Measurements from ENCODE around the gene TMEM151B. TPM values are rescaled to one million over a fixed set of nuclear protein-coding genes. Genes with fewer than 3 reads are reported as not detected.
A peak's percentile ranks its signal among the peaks of the same experiment; 100 is the strongest.

TMEM151B gene
- total and polyA plus RNA-seq, 2 of the 13 experiments (the other 11 are each of a cell fraction or from before 2014, with no cell fraction given) = not detected

GRCh38 chr6:44254191-44255104 is 15.8 kb upstream of the TMEM151B start (continued):
- TF ChIP-seq, protein P1, sequence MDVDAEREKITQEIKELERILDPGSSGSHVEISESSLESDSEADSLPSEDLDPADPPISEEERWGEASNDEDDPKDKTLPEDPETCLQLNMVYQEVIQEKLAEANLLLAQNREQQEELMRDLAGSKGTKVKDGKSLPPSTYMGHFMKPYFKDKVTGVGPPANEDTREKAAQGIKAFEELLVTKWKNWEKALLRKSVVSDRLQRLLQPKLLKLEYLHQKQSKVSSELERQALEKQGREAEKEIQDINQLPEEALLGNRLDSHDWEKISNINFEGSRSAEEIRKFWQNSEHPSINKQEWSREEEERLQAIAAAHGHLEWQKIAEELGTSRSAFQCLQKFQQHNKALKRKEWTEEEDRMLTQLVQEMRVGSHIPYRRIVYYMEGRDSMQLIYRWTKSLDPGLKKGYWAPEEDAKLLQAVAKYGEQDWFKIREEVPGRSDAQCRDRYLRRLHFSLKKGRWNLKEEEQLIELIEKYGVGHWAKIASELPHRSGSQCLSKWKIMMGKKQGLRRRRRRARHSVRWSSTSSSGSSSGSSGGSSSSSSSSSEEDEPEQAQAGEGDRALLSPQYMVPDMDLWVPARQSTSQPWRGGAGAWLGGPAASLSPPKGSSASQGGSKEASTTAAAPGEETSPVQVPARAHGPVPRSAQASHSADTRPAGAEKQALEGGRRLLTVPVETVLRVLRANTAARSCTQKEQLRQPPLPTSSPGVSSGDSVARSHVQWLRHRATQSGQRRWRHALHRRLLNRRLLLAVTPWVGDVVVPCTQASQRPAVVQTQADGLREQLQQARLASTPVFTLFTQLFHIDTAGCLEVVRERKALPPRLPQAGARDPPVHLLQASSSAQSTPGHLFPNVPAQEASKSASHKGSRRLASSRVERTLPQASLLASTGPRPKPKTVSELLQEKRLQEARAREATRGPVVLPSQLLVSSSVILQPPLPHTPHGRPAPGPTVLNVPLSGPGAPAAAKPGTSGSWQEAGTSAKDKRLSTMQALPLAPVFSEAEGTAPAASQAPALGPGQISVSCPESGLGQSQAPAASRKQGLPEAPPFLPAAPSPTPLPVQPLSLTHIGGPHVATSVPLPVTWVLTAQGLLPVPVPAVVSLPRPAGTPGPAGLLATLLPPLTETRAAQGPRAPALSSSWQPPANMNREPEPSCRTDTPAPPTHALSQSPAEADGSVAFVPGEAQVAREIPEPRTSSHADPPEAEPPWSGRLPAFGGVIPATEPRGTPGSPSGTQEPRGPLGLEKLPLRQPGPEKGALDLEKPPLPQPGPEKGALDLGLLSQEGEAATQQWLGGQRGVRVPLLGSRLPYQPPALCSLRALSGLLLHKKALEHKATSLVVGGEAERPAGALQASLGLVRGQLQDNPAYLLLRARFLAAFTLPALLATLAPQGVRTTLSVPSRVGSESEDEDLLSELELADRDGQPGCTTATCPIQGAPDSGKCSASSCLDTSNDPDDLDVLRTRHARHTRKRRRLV (CRISPR knock-in tag; IDR thresholded peaks at IDR 0.05) = no peak
- 0 out of 2 replicates have a peak, but pooled peaks have one; percentile 31 for TF ChIP-seq ZNF576 (CRISPR knock-in tag; IDR thresholded peaks at IDR 0.05)
- no peak for TF ChIP-seq ZMAT3 (CRISPR knock-in tag; conservative IDR thresholded peaks at IDR 0.05)
- TF ChIP-seq SALL2 (CRISPR knock-in tag; IDR thresholded peaks at IDR 0.05) = no peak; the same call in 1 of the 2 replicates
- TF ChIP-seq, protein P2, sequence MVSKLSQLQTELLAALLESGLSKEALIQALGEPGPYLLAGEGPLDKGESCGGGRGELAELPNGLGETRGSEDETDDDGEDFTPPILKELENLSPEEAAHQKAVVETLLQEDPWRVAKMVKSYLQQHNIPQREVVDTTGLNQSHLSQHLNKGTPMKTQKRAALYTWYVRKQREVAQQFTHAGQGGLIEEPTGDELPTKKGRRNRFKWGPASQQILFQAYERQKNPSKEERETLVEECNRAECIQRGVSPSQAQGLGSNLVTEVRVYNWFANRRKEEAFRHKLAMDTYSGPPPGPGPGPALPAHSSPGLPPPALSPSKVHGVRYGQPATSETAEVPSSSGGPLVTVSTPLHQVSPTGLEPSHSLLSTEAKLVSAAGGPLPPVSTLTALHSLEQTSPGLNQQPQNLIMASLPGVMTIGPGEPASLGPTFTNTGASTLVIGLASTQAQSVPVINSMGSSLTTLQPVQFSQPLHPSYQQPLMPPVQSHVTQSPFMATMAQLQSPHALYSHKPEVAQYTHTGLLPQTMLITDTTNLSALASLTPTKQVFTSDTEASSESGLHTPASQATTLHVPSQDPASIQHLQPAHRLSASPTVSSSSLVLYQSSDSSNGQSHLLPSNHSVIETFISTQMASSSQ (IDR thresholded peaks at IDR 0.05; ENCODE audit: low read depth) = no peak
- TF ChIP-seq, protein P2 (CRISPR knock-in tag; IDR thresholded peaks at IDR 0.05; ENCODE audit: borderline replicate concordance) = no peak
- no peak for TF ChIP-seq SRSF1 (optimal IDR thresholded peaks at IDR 0.05; ENCODE audit: low read depth, low read length)
- TF ChIP-seq CHCHD3 (CRISPR knock-in tag; IDR thresholded peaks at IDR 0.05) = no peak
- no peak for TF ChIP-seq ZNF772 (CRISPR knock-in tag; IDR thresholded peaks at IDR 0.05)
- TF ChIP-seq HCFC1 (IDR thresholded peaks at IDR 0.05; ENCODE audit: low read depth, low read length) = no peak
- TF ChIP-seq ZNF543 (CRISPR knock-in tag; IDR thresholded peaks at IDR 0.05) = no peak
- TF ChIP-seq ZNF337 (CRISPR knock-in tag; IDR thresholded peaks at IDR 0.05; ENCODE audit: borderline replicate concordance, low read depth) = no peak
- no peak for TF ChIP-seq ZNF598 (CRISPR knock-in tag; IDR thresholded peaks at IDR 0.05; ENCODE audit: borderline replicate concordance)
- TF ChIP-seq RFXANK (CRISPR knock-in tag; IDR thresholded peaks at IDR 0.05) = no peak
- TF ChIP-seq, protein P3, sequence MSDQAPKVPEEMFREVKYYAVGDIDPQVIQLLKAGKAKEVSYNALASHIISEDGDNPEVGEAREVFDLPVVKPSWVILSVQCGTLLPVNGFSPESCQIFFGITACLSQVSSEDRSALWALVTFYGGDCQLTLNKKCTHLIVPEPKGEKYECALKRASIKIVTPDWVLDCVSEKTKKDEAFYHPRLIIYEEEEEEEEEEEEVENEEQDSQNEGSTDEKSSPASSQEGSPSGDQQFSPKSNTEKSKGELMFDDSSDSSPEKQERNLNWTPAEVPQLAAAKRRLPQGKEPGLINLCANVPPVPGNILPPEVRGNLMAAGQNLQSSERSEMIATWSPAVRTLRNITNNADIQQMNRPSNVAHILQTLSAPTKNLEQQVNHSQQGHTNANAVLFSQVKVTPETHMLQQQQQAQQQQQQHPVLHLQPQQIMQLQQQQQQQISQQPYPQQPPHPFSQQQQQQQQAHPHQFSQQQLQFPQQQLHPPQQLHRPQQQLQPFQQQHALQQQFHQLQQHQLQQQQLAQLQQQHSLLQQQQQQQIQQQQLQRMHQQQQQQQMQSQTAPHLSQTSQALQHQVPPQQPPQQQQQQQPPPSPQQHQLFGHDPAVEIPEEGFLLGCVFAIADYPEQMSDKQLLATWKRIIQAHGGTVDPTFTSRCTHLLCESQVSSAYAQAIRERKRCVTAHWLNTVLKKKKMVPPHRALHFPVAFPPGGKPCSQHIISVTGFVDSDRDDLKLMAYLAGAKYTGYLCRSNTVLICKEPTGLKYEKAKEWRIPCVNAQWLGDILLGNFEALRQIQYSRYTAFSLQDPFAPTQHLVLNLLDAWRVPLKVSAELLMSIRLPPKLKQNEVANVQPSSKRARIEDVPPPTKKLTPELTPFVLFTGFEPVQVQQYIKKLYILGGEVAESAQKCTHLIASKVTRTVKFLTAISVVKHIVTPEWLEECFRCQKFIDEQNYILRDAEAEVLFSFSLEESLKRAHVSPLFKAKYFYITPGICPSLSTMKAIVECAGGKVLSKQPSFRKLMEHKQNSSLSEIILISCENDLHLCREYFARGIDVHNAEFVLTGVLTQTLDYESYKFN (CRISPR knock-in tag; conservative IDR thresholded peaks at IDR 0.05) = no peak
- TF ChIP-seq ZNF768 (CRISPR knock-in tag; IDR thresholded peaks at IDR 0.05) = no peak

Data from HepG2 (cell line).